ENCODE measurements around the gene GLI3. TPM values are rescaled to one million over a fixed set of nuclear protein-coding genes. Genes with fewer than 3 reads are reported as not detected.

The GLI3 gene
- total RNA-seq, 1 experiment from 2014 or later, result 45.0 TPM

GRCh38 chr7:41975849-41976248 lies 261.2 kb downstream of the GLI3 start:
- Histone ChIP-seq H2BK15ac (ENCODE audit: low read depth, low read length) (no peak overlapping the region), H2AFZ (ENCODE audit: low read length) (no peak overlapping the region), H3K4me2 (ENCODE audit: insufficient read depth, insufficient read length, low read length) (no peak overlapping the region), H2BK12ac (ENCODE audit: insufficient read length, low read depth, low read length) (no peak overlapping the region), H3K23me2 (ENCODE audit: insufficient read length, low read depth, low read length, poor library complexity, severe bottlenecking) (no peaks in the 10 kb centered on the region), H3K56ac (ENCODE audit: insufficient read length, low read depth, low read length) (no peak overlapping the region), H3K79me1 (ENCODE audit: insufficient read depth, low read depth, low read length, poor library complexity, severe bottlenecking) (no peaks in the 10 kb centered on the region), H3T11ph (ENCODE audit: low read length) (no peak overlapping the region), H4K20me1 (ENCODE audit: control insufficient read depth, insufficient read depth, insufficient read length) (no peaks in the 10 kb centered on the region), H3K9me3 (ENCODE audit: control insufficient read depth, low read depth, low read length) (no peaks in the 10 kb centered on the region), H3K27me3 (ENCODE audit: insufficient read depth, low read length) (no peaks in the 10 kb centered on the region), H3K23ac (ENCODE audit: insufficient read length, low read depth, low read length) (no peak overlapping the region), H2BK20ac (ENCODE audit: low read depth, low read length, poor library complexity, severe bottlenecking) (no peak overlapping the region), H3K18ac (ENCODE audit: insufficient read length, low read depth, low read length) (no peak overlapping the region), H2BK5ac (ENCODE audit: insufficient read length, low read length) (no peak overlapping the region), H3K79me2 (ENCODE audit: insufficient read depth, low read length) (no peaks in the 10 kb centered on the region), H4K8ac (replicated peaks; ENCODE audit: insufficient read length, low read depth, low read length) (no peak overlapping the region), H4K91ac (ENCODE audit: insufficient read length, low read depth, low read length) (no peak overlapping the region), H3K4ac (ENCODE audit: low read depth, low read length) (no peak overlapping the region), H3K4me1 (ENCODE audit: insufficient read depth, low read length) (no peaks in the 10 kb centered on the region), H2AK5ac (ENCODE audit: insufficient read length, low read length) (no peak overlapping the region), H3K27ac (ENCODE audit: insufficient read length, low read depth, low read length) (no peak overlapping the region), H2BK120ac (ENCODE audit: low read depth, low read length, poor library complexity, severe bottlenecking) (no peak overlapping the region), H4K5ac (ENCODE audit: insufficient read length, low read depth, low read length) (no peak overlapping the region), H3K14ac (ENCODE audit: insufficient read depth, low read length) (no peak overlapping the region), H3K9ac (ENCODE audit: extremely low read depth, insufficient read length, low read length) (no peak overlapping the region)
- Mint-ChIP-seq H3K36me3 (ENCODE audit: insufficient read depth in 1 of 3, low read depth in 3 of 3) (peaks cover 10 to 25% (median 16%) of the 10 kb centered on the region in 3 experiments; a peak in 6 of 7 replicates), H3K9me3 (no peaks in the 10 kb centered on the region; a peak in 1 of 5 replicates), H3K27ac (no peak overlapping the region), H3K4me1 (peaks cover 15 to 17% of the 10 kb centered on the region in 2 experiments), H3K27me3 (ENCODE audit: low read depth) (no peaks in the 10 kb centered on the region), H3K4me3 (no peak overlapping the region)
- no peak for TF ChIP-seq CTCF (conservative IDR thresholded peaks at IDR 0.05)
- DNase-seq, result no peak
